WERI-Rb-1 (cell line): ENCODE results near the gene AFMID.

Source experiments
- DNase-seq: peaks from one replicate; pipeline ENCODE4 v3.0.0-alpha.2; 2020
- H3K27ac ChIP-seq: fragments of 250-450 bp; sonication (Bioruptor Pico); 2 replicates; pipeline ENCODE4 v1.5.1; 2020; ENCODE audit warnings: mild to moderate bottlenecking, moderate library complexity
- H3K27me3 ChIP-seq: fragments of 250-450 bp; sonication (Bioruptor Pico); 2 replicates; pipeline ENCODE4 v1.5.1; 2021; ENCODE audit warnings: mild to moderate bottlenecking, low read depth, moderate library complexity; ENCODE audit not compliant: insufficient read depth, severe bottlenecking
- H3K36me3 ChIP-seq: fragments of 250-450 bp; sonication (Bioruptor Pico); 2 replicates; pipeline ENCODE4 v1.5.1; 2020; ENCODE audit warnings: mild to moderate bottlenecking, moderate library complexity
- H3K4me3 ChIP-seq: 2 replicates; pipeline ENCODE4 v1.5.1; 2011; ENCODE audit warnings: low read depth, mild to moderate bottlenecking, control low read depth, low read length
- H3K9me3 ChIP-seq: fragments of 250-450 bp; sonication (Bioruptor Pico); 2 replicates; pipeline ENCODE4 v1.5.1; 2021; ENCODE audit warnings: mild to moderate bottlenecking, moderate library complexity; ENCODE audit not compliant: severe bottlenecking
- CTCF ChIP-seq: IDR thresholded peaks from 2 replicates; pipeline ENCODE4 v1.5.1; 2011; ENCODE audit warnings: low read depth, mild to moderate bottlenecking, control low read depth, inconsistent platforms, low read length

AFMID gene

GRCh38 chr17:78226759-78227454 lies 39.7 kb downstream of the AFMID start:
- DNase-seq, result no peak
- no peak overlapping the region for H3K27ac ChIP-seq

GRCh38 chr17:78227455-78227916 lies 40.3 kb downstream of the AFMID start:
- Histone ChIP-seq H3K27me3 (no peaks in the 10 kb centered on the region), H3K27ac (no peak overlapping the region), H3K9me3 (no peaks in the 10 kb centered on the region), H3K4me3 (no peak overlapping the region), H3K36me3 (peaks cover 28% of the 10 kb centered on the region)
- no peak for DNase-seq
- no peak for TF ChIP-seq CTCF

More at GRCh38 chr17:78226759-78227454, 39.7 kb downstream of the AFMID start:
- TF ChIP-seq CTCF, result no peak
- Histone ChIP-seq H3K36me3 (peaks cover 32% of the 10 kb centered on the region), H3K9me3 (no peaks in the 10 kb centered on the region), H3K4me3 (no peak overlapping the region), H3K27me3 (no peaks in the 10 kb centered on the region)

GRCh38 chr17:78228176-78228575 lies 41.0 kb downstream of the AFMID start:
- Histone ChIP-seq H3K4me3 (no peak overlapping the region), H3K9me3 (no peaks in the 10 kb centered on the region), H3K27me3 (no peaks in the 10 kb centered on the region), H3K36me3 (peaks cover 21% of the 10 kb centered on the region), H3K27ac (no peak overlapping the region)
- no peak for TF ChIP-seq CTCF
- DNase-seq, result no peak

- Histone ChIP-seq H3K9me3 (no peaks in the 10 kb centered on the region), H3K27ac (no peak overlapping the region), H3K27me3 (no peaks in the 10 kb centered on the region), H3K4me3 (no peak overlapping the region), H3K36me3 (no peaks in the 10 kb centered on the region)
- no peak for TF ChIP-seq CTCF
- DNase-seq, result no peak
Observed at GRCh38 chr17:78230252-78230962, 43.2 kb downstream of the AFMID start.

- Histone ChIP-seq H3K9me3 (no peaks in the 10 kb centered on the region), H3K27me3 (no peaks in the 10 kb centered on the region), H3K27ac (no peak within 1 kb of the TSS), H3K4me3 (no peak within 1 kb of the TSS), H3K36me3 (no peaks in the 10 kb centered on the region)
- DNase-seq, result no peak
- TF ChIP-seq CTCF, result no peak
Observed at GRCh38 chr17:78230996-78231935, 44.1 kb downstream of the AFMID start, which contains the start of gene TMEM235. TMEM235 (plus strand) TSS chr17:78231631; CDS start chr17:78232024, 393 bp downstream.
